ENCODE measurements around the gene SOX5.

- TF ChIP-seq CTCF (IDR thresholded peaks at IDR 0.05) (no peak), POLR2A (IDR thresholded peaks at IDR 0.05) (no peak)
These were observed 4.2 kb downstream of the SOX5 start for GRCh38 chr12:23945249-23945648.
